Esophagus squamous epithelium (tissue), 5 donors: ENCODE results near the gene SLC15A5. TPM values are rescaled to one million over a fixed set of nuclear protein-coding genes. Genes with fewer than 3 reads are reported as not detected.

Experiments
- DNase-seq: peaks from one replicate; lab custom pipeline; 2025; lab: John Stamatoyannopoulos, UW
- H3K27ac ChIP-seq, 4 donors: fragments of 200-600 bp; sonication (generic); one replicate each; pipeline ENCODE4 v1.5.1; 2016 to 2019; ENCODE audit warnings: mild to moderate bottlenecking in 1 of 4
- H3K27me3 ChIP-seq, 4 donors: fragments of 200-600 bp; sonication (generic); 1 replicate in 3 of 4; 2 replicates in 1 of 4; pipeline versions ENCODE4 v1.5.1 to v1.6.0; 2017 to 2021; ENCODE audit warnings: antibody characterized with exemption in 1 of 4
- H3K36me3 ChIP-seq, 3 donors: fragments of 200-600 bp; sonication (generic); one replicate each; pipeline ENCODE4 v1.5.1; 2016 to 2019
- H3K4me1 ChIP-seq, 3 donors: fragments of 200-600 bp; sonication (generic); one replicate each; pipeline ENCODE4 v1.5.1; 2017 to 2019
- H3K4me3 ChIP-seq, 4 donors: fragments of 200-600 bp; sonication (generic); 1 replicate in 3 of 4; 2 replicates in 1 of 4; pipeline ENCODE4 v1.5.1; 2016 to 2019; ENCODE audit warnings: mild to moderate bottlenecking in 2 of 4, moderate library complexity in 1 of 4
- H3K9me3 ChIP-seq, 3 donors: fragments of 200-600 bp; sonication (generic); one replicate each; pipeline ENCODE4 v1.5.1; 2016 to 2019
- CTCF ChIP-seq, 6 experiments: fragments of 450-650 bp in 4 of 6; fragments of 200-600 bp in 2 of 6; sonication (generic) in 2 of 6; IDR thresholded peaks; one replicate each; pipeline ENCODE4 v1.5.1; 2016 to 2019; ENCODE audit warnings: antibody characterized with exemption in 6 of 6, mild to moderate bottlenecking in 4 of 6, moderate library complexity in 4 of 6
- POLR2A ChIP-seq, 4 donors: fragments of 450-650 bp; IDR thresholded peaks; one replicate each; pipeline ENCODE4 v1.6.1; 2017; ENCODE audit warnings: antibody characterized with exemption in 4 of 4, mild to moderate bottlenecking in 4 of 4, moderate library complexity in 3 of 4
- WGBS, 2 donors: methylation state at CpG; one replicate each; pipeline ENCODE4 v1.1.5; 2018; 5-methylcytosine and 5-hydroxymethylcytosine counted together
- intact Hi-C: fragments of 100-400 bp; cut with DNase I; formaldehyde crosslinking; loops from one replicate; pipeline ENCODE4 v1.15.0; 2022
- total RNA-seq, 4 donors: library from RNA; depleted of rRNA; stranded (reverse); fragments of >200 nt; gene quantifications; one replicate each; pipeline ENCODE4 v1.1.0, GENCODE V29; 2016
- donor health status: DM: yes; HTN: yes; CAD: no.

The SLC15A5 gene
- total RNA-seq, 4 donors from 2014 or later = not detected

- Histone ChIP-seq H3K4me1 (no peaks in the 10 kb centered on the region), H3K36me3 (no peaks in the 10 kb centered on the region), H3K9me3 (no peaks in the 10 kb centered on the region), H3K27ac (no peak overlapping the region), H3K4me3 (no peak overlapping the region), H3K27me3 (no peaks in the 10 kb centered on the region)
- WGBS, 2 donors = 78 to 93% methylated on average over 1 of the region's 1 CpG
- intact Hi-C loops = no loop called here
- TF ChIP-seq CTCF (IDR thresholded peaks at IDR 0.05) = no peak
- DNase-seq = no peak
These were observed 119.4 kb downstream of the SLC15A5 start for GRCh38 chr12:16158050-16158449.

- intact Hi-C loops = no loop called here
- Histone ChIP-seq H3K27me3 (no peaks in the 10 kb centered on the region), H3K4me3 (no peak overlapping the region), H3K4me1 (no peaks in the 10 kb centered on the region), H3K27ac (no peak overlapping the region), H3K9me3 (no peaks in the 10 kb centered on the region), H3K36me3 (no peaks in the 10 kb centered on the region)
- TF ChIP-seq POLR2A (IDR thresholded peaks at IDR 0.05) (no peak), CTCF (IDR thresholded peaks at IDR 0.05) (no peak)
- DNase-seq = no peak
- WGBS, 2 donors = 73 to 76% methylated on average over 1 of the region's 1 CpG
These were observed 121.5 kb downstream of the SLC15A5 start for GRCh38 chr12:16155938-16156337.

- no peak for DNase-seq
- intact Hi-C loops = no loop called here
- TF ChIP-seq POLR2A (IDR thresholded peaks at IDR 0.05) = no peak
- TF ChIP-seq CTCF (IDR thresholded peaks at IDR 0.05) = no peak
These were observed 122.5 kb downstream of the SLC15A5 start for GRCh38 chr12:16154990-16155389.

GRCh38 chr12:16152885-16153673 lies 124.4 kb downstream of the SLC15A5 start:
- Histone ChIP-seq H3K27me3 (no peaks in the 10 kb centered on the region), H3K9me3 (no peaks in the 10 kb centered on the region), H3K27ac (no peak overlapping the region), H3K4me1 (no peaks in the 10 kb centered on the region), H3K4me3 (no peak overlapping the region), H3K36me3 (no peaks in the 10 kb centered on the region)
- no peak for TF ChIP-seq CTCF (IDR thresholded peaks at IDR 0.05)
- TF ChIP-seq POLR2A (IDR thresholded peaks at IDR 0.05) = no peak
- WGBS, 2 donors = 79 to 85% methylated on average over 6 of the region's 6 CpGs
- DNase-seq = no peak
- intact Hi-C loops = no loop called here

More at GRCh38 chr12:16154990-16155389, 122.5 kb downstream of the SLC15A5 start:
- Histone ChIP-seq H3K4me3 (no peak overlapping the region), H3K27me3 (no peaks in the 10 kb centered on the region), H3K9me3 (no peaks in the 10 kb centered on the region), H3K36me3 (no peaks in the 10 kb centered on the region), H3K4me1 (no peaks in the 10 kb centered on the region), H3K27ac (no peak overlapping the region)

- H3K36me3 ChIP-seq = no peaks in the 10 kb centered on the region
- TF ChIP-seq CTCF (IDR thresholded peaks at IDR 0.05) = no peak
- TF ChIP-seq POLR2A (IDR thresholded peaks at IDR 0.05) = no peak
- H3K4me3 ChIP-seq = no peak overlapping the region
- 41 to 46% methylated on average over 2 of the region's 2 CpGs for WGBS, 2 donors
- H3K27ac ChIP-seq = no peak overlapping the region
- no peak for DNase-seq
- intact Hi-C loops = no loop called here
- no peaks in the 10 kb centered on the region for H3K27me3 ChIP-seq
- H3K9me3 ChIP-seq = no peaks in the 10 kb centered on the region
- H3K4me1 ChIP-seq = no peaks in the 10 kb centered on the region
These were observed 127.2 kb downstream of the SLC15A5 start for GRCh38 chr12:16150276-16150675.
